ENCODE results near the gene PBRM1.

DNA sequence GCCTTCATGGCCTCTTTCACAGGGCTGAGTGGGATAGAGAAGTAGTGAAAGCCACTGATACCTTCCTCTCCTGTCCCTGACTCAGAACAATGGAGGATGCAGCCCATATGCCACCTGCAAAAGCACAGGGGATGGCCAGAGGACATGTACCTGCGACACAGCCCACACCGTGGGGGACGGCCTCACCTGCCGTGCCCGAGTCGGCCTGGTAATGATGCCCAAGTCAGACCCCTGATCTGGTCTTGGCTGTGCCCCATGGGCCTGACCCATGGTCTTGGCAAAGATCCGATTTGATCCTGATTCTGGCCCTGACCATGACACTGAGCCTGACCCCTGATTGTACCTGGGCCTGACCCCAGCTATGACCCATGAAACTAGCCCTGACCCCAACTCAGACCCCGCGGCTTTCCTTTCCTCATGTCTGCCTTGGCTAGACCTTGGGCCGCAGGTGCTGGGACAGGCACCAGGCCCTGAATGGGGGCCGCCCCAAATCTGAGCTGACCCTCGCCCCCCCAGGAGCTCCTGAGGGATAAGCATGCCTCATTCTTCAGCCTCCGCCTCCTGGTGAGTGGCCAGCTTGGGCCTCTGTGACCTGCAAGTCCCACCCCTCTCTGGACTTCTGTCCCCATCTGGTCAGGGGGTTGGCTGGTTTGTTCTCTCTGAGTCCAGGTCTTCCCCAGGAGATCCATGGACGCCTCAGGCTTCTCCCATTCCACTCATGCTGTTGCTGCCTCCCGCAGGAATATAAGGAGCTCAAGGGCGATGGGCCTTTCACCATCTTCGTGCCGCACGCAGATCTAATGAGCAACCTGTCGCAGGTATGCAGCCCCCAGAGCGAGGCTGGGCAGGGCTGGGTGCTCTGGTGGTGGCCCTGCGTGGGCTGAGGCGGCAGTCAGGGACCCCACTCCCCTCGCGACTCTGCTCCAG lies 167.7 kb downstream of the PBRM1 start:
- TF ChIP-seq RFX5 (IDR thresholded peaks at IDR 0.05; ENCODE audit: borderline replicate concordance, low read depth, low read length) (no peak), POLR2A (IDR thresholded peaks at IDR 0.05; ENCODE audit: control extremely low read depth in 1 of 2, low read depth in 2 of 2, low read length in 2 of 2) (no peak), RBBP5 (IDR thresholded peaks at IDR 0.05; ENCODE audit: borderline replicate concordance, low read depth, low read length) (no peak), EP300 (IDR thresholded peaks at IDR 0.05; ENCODE audit: borderline replicate concordance in 1 of 2, low read depth in 2 of 2, low read length in 2 of 2) (no peak), HDAC6 (IDR thresholded peaks at IDR 0.05; ENCODE audit: low read depth, low read length) (no peak), SUZ12 (IDR thresholded peaks at IDR 0.05; ENCODE audit: low read length) (no peak), ZNF274 (IDR thresholded peaks at IDR 0.05; ENCODE audit: borderline replicate concordance, extremely low read depth, low read length) (no peak), SIX5 (IDR thresholded peaks at IDR 0.05; ENCODE audit: low read depth, low read length) (no peak), EZH2 (IDR thresholded peaks at IDR 0.05; ENCODE audit: low read depth, low read length, severe bottlenecking) (no peak), TEAD4 (IDR thresholded peaks at IDR 0.05; ENCODE audit: low read depth, low read length) (no peak)
- TF ChIP-seq, protein P1, sequence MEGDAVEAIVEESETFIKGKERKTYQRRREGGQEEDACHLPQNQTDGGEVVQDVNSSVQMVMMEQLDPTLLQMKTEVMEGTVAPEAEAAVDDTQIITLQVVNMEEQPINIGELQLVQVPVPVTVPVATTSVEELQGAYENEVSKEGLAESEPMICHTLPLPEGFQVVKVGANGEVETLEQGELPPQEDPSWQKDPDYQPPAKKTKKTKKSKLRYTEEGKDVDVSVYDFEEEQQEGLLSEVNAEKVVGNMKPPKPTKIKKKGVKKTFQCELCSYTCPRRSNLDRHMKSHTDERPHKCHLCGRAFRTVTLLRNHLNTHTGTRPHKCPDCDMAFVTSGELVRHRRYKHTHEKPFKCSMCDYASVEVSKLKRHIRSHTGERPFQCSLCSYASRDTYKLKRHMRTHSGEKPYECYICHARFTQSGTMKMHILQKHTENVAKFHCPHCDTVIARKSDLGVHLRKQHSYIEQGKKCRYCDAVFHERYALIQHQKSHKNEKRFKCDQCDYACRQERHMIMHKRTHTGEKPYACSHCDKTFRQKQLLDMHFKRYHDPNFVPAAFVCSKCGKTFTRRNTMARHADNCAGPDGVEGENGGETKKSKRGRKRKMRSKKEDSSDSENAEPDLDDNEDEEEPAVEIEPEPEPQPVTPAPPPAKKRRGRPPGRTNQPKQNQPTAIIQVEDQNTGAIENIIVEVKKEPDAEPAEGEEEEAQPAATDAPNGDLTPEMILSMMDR (IDR thresholded peaks at IDR 0.05; ENCODE audit: control extremely low read depth in 1 of 3, insufficient read depth in 1 of 3, low read depth in 1 of 3, low read length in 3 of 3), result no peak
- TF ChIP-seq, protein P2, sequence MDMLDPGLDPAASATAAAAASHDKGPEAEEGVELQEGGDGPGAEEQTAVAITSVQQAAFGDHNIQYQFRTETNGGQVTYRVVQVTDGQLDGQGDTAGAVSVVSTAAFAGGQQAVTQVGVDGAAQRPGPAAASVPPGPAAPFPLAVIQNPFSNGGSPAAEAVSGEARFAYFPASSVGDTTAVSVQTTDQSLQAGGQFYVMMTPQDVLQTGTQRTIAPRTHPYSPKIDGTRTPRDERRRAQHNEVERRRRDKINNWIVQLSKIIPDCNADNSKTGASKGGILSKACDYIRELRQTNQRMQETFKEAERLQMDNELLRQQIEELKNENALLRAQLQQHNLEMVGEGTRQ (IDR thresholded peaks at IDR 0.05; ENCODE audit: low read length), result no peak

Data from H1 (cell line).